H9 (cell line): ENCODE data around the gene RNF149. TPM values are rescaled to one million over a fixed set of nuclear protein-coding genes. Genes with fewer than 3 reads are reported as not detected.

ENCODE experiments used
- DNase-seq: peaks from one replicate; pipeline ENCODE4 v3.0.0-alpha.2; 2017
- H2AFZ ChIP-seq: one replicate; pipeline ENCODE4 v1.6.1; 2013; ENCODE audit warnings: mild to moderate bottlenecking, low read length, control low read depth, moderate library complexity
- H2AK5ac ChIP-seq: 2 replicates; pipeline ENCODE4 v1.6.1; 2013; ENCODE audit warnings: low read length, control low read depth, mixed read lengths; ENCODE audit not compliant: insufficient read length
- H2BK120ac ChIP-seq: one replicate; pipeline ENCODE4 v1.6.1; 2013; ENCODE audit warnings: low read depth, mild to moderate bottlenecking, low read length, control low read depth, inconsistent platforms; ENCODE audit not compliant: poor library complexity, severe bottlenecking
- H2BK12ac ChIP-seq: 2 replicates; pipeline ENCODE4 v1.6.1; 2013; ENCODE audit warnings: low read length, control low read depth, mixed read lengths, low read depth; ENCODE audit not compliant: insufficient read length
- H2BK15ac ChIP-seq: 2 replicates; pipeline ENCODE4 v1.6.1; 2013; ENCODE audit warnings: low read depth, low read length, control low read depth
- H2BK20ac ChIP-seq: one replicate; pipeline ENCODE4 v1.6.1; 2013; ENCODE audit warnings: low read depth, mild to moderate bottlenecking, low read length, control low read depth, inconsistent platforms; ENCODE audit not compliant: poor library complexity, severe bottlenecking
- H2BK5ac ChIP-seq: 2 replicates; pipeline ENCODE4 v1.6.1; 2013; ENCODE audit warnings: low read length, control low read depth, mixed read lengths; ENCODE audit not compliant: insufficient read length
- H3K14ac ChIP-seq: 2 replicates; pipeline ENCODE4 v1.6.1; 2013; ENCODE audit warnings: low read length, control low read depth; ENCODE audit not compliant: insufficient read depth
- H3K18ac ChIP-seq: 2 replicates; pipeline ENCODE4 v1.6.1; 2013; ENCODE audit warnings: low read depth, mild to moderate bottlenecking, mixed read lengths, low read length, control low read depth; ENCODE audit not compliant: insufficient read length
- H3K23ac ChIP-seq: 2 replicates; pipeline ENCODE4 v1.6.1; 2013; ENCODE audit warnings: low read length, control low read depth, mixed read lengths, low read depth; ENCODE audit not compliant: insufficient read length
- H3K23me2 ChIP-seq: 2 replicates; pipeline ENCODE4 v1.6.1; 2013; ENCODE audit warnings: low read depth, mild to moderate bottlenecking, mixed read lengths, low read length, control low read depth; ENCODE audit not compliant: insufficient read length, poor library complexity, severe bottlenecking
- H3K27ac ChIP-seq: 2 replicates; pipeline ENCODE4 v1.5.1; 2013; ENCODE audit warnings: low read length, control low read depth, mixed read lengths, low read depth; ENCODE audit not compliant: insufficient read length
- H3K27me3 ChIP-seq: 2 replicates; pipeline ENCODE4 v1.6.1; 2013; ENCODE audit warnings: low read length, control low read depth, inconsistent platforms; ENCODE audit not compliant: insufficient read depth
- H3K4ac ChIP-seq: 2 replicates; pipeline ENCODE4 v1.6.1; 2013; ENCODE audit warnings: low read depth, mild to moderate bottlenecking, control low read depth, inconsistent platforms, low read length, moderate library complexity
- H3K4me1 ChIP-seq: 2 replicates; pipeline ENCODE4 v1.6.1; 2013; ENCODE audit warnings: low read length, control low read depth, inconsistent platforms; ENCODE audit not compliant: insufficient read depth
- H3K4me2 ChIP-seq: 2 replicates; pipeline ENCODE4 v1.6.1; 2013; ENCODE audit warnings: low read length, control low read depth, mixed read lengths; ENCODE audit not compliant: insufficient read length, insufficient read depth
- H3K56ac ChIP-seq: 2 replicates; pipeline ENCODE4 v1.6.1; 2013; ENCODE audit warnings: low read depth, mild to moderate bottlenecking, mixed read lengths, low read length, control low read depth; ENCODE audit not compliant: insufficient read length
- H3K79me1 ChIP-seq: 2 replicates; pipeline ENCODE4 v1.6.1; 2013; ENCODE audit warnings: low read depth, mild to moderate bottlenecking, moderate library complexity, low read length, control low read depth, inconsistent platforms; ENCODE audit not compliant: insufficient read depth, poor library complexity, severe bottlenecking
- H3K79me2 ChIP-seq: 2 replicates; pipeline ENCODE4 v1.6.1; 2013; ENCODE audit warnings: low read length, control low read depth, inconsistent platforms; ENCODE audit not compliant: insufficient read depth
- H3K9ac ChIP-seq: 2 replicates; pipeline ENCODE4 v1.6.1; 2013; ENCODE audit warnings: low read length, control low read depth, mixed read lengths; ENCODE audit not compliant: insufficient read length; ENCODE audit errors: extremely low read depth
- H3K9me3 ChIP-seq: one replicate; pipeline ENCODE4 v1.6.1; 2013; ENCODE audit warnings: low read depth, low read length, inconsistent platforms; ENCODE audit not compliant: control insufficient read depth
- H3T11ph ChIP-seq: one replicate; pipeline ENCODE4 v1.6.1; 2013; ENCODE audit warnings: mild to moderate bottlenecking, low read length, control low read depth, inconsistent platforms
- H4K20me1 ChIP-seq: one replicate; pipeline ENCODE4 v1.6.1; 2013; ENCODE audit not compliant: control insufficient read depth, insufficient read length, insufficient read depth
- H4K5ac ChIP-seq: 2 replicates; pipeline ENCODE4 v1.6.1; 2013; ENCODE audit warnings: low read depth, mild to moderate bottlenecking, mixed read lengths, low read length, control low read depth; ENCODE audit not compliant: insufficient read length
- H4K8ac ChIP-seq: replicated peaks from 2 replicates; pipeline ENCODE4 v1.6.1; 2013; ENCODE audit warnings: low read length, control low read depth, mixed read lengths, low read depth; ENCODE audit not compliant: insufficient read length
- H4K91ac ChIP-seq: 2 replicates; pipeline ENCODE4 v1.6.1; 2013; ENCODE audit warnings: low read depth, mild to moderate bottlenecking, moderate library complexity, mixed read lengths, low read length, control low read depth; ENCODE audit not compliant: insufficient read length
- H3K27ac Mint-ChIP-seq, 3 experiments: 2 replicates in 2 of 3; 3 replicates in 1 of 3; pipeline ENCODE4 v1.8.0; 2020 to 2021; ENCODE audit warnings: mixed read lengths in 3 of 3, mild to moderate bottlenecking in 1 of 3, moderate library complexity in 1 of 3
- H3K27me3 Mint-ChIP-seq: 2 replicates; pipeline ENCODE4 v1.8.0; 2021; ENCODE audit warnings: low read depth, mild to moderate bottlenecking, moderate library complexity, mixed read lengths
- H3K36me3 Mint-ChIP-seq, 3 experiments: 2 replicates in 2 of 3; 3 replicates in 1 of 3; pipeline ENCODE4 v1.8.0; 2020 to 2021; ENCODE audit warnings: low read depth in 3 of 3, mixed read lengths in 3 of 3; ENCODE audit not compliant: insufficient read depth in 1 of 3
- H3K4me1 Mint-ChIP-seq, 2 experiments: 2 replicates each; pipeline ENCODE4 v1.8.0; 2020; ENCODE audit warnings: mixed read lengths in 2 of 2
- H3K4me3 Mint-ChIP-seq, 2 experiments: 2 replicates in 1 of 2; 3 replicates in 1 of 2; pipeline ENCODE4 v1.8.0; 2020 to 2021; ENCODE audit warnings: mild to moderate bottlenecking in 2 of 2, mixed read lengths in 2 of 2, moderate library complexity in 1 of 2
- H3K9me3 Mint-ChIP-seq, 2 experiments: 2 replicates in 1 of 2; 3 replicates in 1 of 2; pipeline ENCODE4 v1.8.0; 2020; ENCODE audit warnings: mild to moderate bottlenecking in 2 of 2, mixed read lengths in 2 of 2, moderate library complexity in 1 of 2
- CTCF ChIP-seq: fragments of 200-600 bp; sonication (generic); conservative IDR thresholded peaks from 3 replicates; pipeline ENCODE4 v1.8.0; 2021; ENCODE audit warnings: antibody characterized with exemption, mild to moderate bottlenecking
- WGBS: extraction: QIAGEN DNeasy Blood & Tissue Kit; methylation state at CpG from one replicate; pipeline ENCODE4 v1.1.7; 2013; ENCODE audit warnings: missing lambda C conversion rate, low lambda C conversion rate, mixed read lengths; ENCODE audit not compliant: insufficient read length; ENCODE audit errors: extremely low coverage; 5-methylcytosine and 5-hydroxymethylcytosine counted together
- microRNA-seq: library from miRNA; unstranded; fragments of <30 nt; microRNA quantifications from one replicate; pipeline ENCODE4, GENCODE V29; 2020; ENCODE audit warnings: borderline microRNAs expressed
- total RNA-seq: library from RNA; stranded (reverse); gene quantifications from 2 replicates; pipeline ENCODE4 v1.2.1, GENCODE V29; 2021

RNF149 gene
- total RNA-seq, 1 experiment from 2014 or later, result 18.0 TPM

- Histone ChIP-seq H3K79me1 (no peaks in the 10 kb centered on the region), H3K9ac (no peak overlapping the region), H4K20me1 (no peaks in the 10 kb centered on the region), H2BK5ac (no peak overlapping the region), H4K5ac (no peak overlapping the region), H3K4me2 (no peak overlapping the region), H3K27me3 (no peaks in the 10 kb centered on the region), H3K4me1 (no peaks in the 10 kb centered on the region), H4K8ac (no peak overlapping the region), H3K27ac (no peak overlapping the region), H3K18ac (no peak overlapping the region), H2BK20ac (no peak overlapping the region), H3K9me3 (no peaks in the 10 kb centered on the region), H3K79me2 (no peaks in the 10 kb centered on the region), H4K91ac (no peak overlapping the region), H2BK15ac (no peak overlapping the region), H3K23ac (no peak overlapping the region), H3K14ac (no peak overlapping the region), H3T11ph (no peak overlapping the region), H3K56ac (no peak overlapping the region), H2BK120ac (no peak overlapping the region), H3K4ac (no peak overlapping the region), H2AK5ac (no peak overlapping the region), H2BK12ac (no peak overlapping the region), H2AFZ (no peak overlapping the region), H3K23me2 (no peaks in the 10 kb centered on the region)
- WGBS, result no CpG with 5 or more reads among the region's 2 CpGs
- peaks cover 1% of the 10 kb centered on the region; the same call in 1 of the 2 replicates for H3K27me3 Mint-ChIP-seq
- DNase-seq, result no peak
- H3K27ac Mint-ChIP-seq, result no peak overlapping the region
- peaks cover 0 to 6% (median 1%) of the 10 kb centered on the region in 3 experiments; a peak in 3 of 7 replicates for H3K36me3 Mint-ChIP-seq
- TF ChIP-seq CTCF, result no peak
- no peaks in the 10 kb centered on the region; a peak in 1 of 4 replicates for H3K4me1 Mint-ChIP-seq
- peaks cover 7 to 8% of the 10 kb centered on the region in 2 experiments; a peak in 4 of 5 replicates for H3K9me3 Mint-ChIP-seq
- H3K4me3 Mint-ChIP-seq, result no peak overlapping the region
These were observed 77.9 kb downstream of the RNF149 start for GRCh38 chr2:101230541-101231001.

Small RNAs within 50 kb of the gene (microRNA-seq; reads per million reads assigned to microRNA genes)
- gene MIR5696, result not detected

Other genes starting within 250 kb of the RNF149 start
- gene TBC1D8, start 157.3 kb downstream of the RNF149 start, total RNA-seq, result 16.6 and 17.6 TPM in 2 replicates
- gene CNOT11, start 55.8 kb downstream of the RNF149 start, total RNA-seq, result 46.8 and 50.6 TPM in 2 replicates
- gene CREG2, start 78.8 kb upstream of the RNF149 start, total RNA-seq, result 0.77 and 1.2 TPM in 2 replicates
- 0.22 and 0.57 TPM in 2 replicates for gene RFX8, start 166.4 kb upstream of the RNF149 start, total RNA-seq